Subcutaneous adipose tissue (tissue), 4 donors: ENCODE results near the gene FMN1. TPM values are rescaled to one million over a fixed set of nuclear protein-coding genes. Genes with fewer than 3 reads are reported as not detected.

Source experiments
- total RNA-seq, 4 donors: library from RNA; depleted of rRNA; stranded (reverse); fragments of >200 nt; gene quantifications; one replicate each; pipeline ENCODE4 v1.1.0, GENCODE V29; 2016
- TF ChIP-seq, protein P1 (sequence below): fragments of 450-650 bp; IDR thresholded peaks from one replicate; pipeline ENCODE4 v1.5.1; 2016; ENCODE audit warnings: low read depth, mild to moderate bottlenecking, control low read depth, antibody characterized with exemption, moderate library complexity

The FMN1 gene
- total RNA-seq, 4 donors from 2014 or later = 15.6 to 76.7 (median 53.9) TPM

DNA sequence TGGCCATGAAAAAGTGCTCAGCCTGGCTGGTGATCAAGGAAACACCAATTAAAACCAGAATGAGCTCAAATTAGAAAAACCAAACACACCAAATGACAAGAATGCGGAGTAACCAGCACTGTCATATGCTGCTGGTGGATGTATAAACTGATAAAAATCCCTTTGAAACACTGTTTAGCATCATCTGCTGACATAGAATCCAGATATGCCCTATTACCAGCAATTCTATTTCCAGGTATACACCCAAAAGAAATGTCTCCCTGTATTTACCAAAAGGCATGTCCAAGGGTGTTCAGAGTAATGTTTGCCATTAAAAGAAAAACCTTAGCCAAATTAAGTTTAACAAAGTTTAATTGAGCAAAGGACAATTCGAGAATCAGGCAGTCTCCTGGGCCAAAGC, 138.6 kb downstream of the FMN1 start:
- TF ChIP-seq, protein P1, sequence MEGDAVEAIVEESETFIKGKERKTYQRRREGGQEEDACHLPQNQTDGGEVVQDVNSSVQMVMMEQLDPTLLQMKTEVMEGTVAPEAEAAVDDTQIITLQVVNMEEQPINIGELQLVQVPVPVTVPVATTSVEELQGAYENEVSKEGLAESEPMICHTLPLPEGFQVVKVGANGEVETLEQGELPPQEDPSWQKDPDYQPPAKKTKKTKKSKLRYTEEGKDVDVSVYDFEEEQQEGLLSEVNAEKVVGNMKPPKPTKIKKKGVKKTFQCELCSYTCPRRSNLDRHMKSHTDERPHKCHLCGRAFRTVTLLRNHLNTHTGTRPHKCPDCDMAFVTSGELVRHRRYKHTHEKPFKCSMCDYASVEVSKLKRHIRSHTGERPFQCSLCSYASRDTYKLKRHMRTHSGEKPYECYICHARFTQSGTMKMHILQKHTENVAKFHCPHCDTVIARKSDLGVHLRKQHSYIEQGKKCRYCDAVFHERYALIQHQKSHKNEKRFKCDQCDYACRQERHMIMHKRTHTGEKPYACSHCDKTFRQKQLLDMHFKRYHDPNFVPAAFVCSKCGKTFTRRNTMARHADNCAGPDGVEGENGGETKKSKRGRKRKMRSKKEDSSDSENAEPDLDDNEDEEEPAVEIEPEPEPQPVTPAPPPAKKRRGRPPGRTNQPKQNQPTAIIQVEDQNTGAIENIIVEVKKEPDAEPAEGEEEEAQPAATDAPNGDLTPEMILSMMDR = no peak

DNA sequence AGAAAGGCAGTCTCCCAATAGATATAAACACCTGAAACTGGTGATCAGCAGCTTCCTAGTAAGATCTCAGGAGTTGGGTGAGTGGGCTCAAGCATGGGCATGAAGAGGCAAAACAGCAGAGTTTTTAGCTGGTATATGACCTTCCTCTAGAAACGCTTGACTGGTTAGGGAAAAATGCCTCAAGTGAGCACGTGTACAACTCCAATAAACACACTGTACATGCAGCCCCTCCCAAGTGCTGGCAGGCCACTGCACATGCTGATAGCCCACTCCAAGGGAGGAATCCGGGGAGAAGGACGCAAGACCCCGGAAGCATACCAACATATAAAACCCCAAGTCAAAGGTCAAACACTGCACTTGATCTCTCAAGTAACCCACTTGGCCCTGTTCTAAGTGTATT, 143.0 kb downstream of the FMN1 start:
- TF ChIP-seq, protein P1 = no peak

DNA sequence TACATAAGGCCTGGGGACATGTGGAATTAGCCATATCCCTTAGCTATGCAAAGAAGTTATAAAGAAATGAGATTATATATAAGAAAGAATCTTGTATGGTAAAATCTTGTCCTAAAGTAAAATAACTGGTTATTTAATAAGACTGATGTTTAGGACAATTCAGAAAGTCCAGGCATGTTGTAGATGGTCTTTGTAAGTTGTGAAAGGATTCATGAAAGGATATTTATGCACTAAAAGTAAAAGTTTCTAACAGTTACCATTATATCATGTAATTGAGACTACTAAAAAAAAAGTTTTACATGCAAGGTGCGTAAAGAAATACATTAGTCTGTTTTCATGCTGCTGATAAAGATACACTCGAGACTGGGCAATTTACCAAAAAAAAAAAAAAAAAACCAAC, 146.3 kb downstream of the FMN1 start:
- TF ChIP-seq, protein P1 = no peak

DNA sequence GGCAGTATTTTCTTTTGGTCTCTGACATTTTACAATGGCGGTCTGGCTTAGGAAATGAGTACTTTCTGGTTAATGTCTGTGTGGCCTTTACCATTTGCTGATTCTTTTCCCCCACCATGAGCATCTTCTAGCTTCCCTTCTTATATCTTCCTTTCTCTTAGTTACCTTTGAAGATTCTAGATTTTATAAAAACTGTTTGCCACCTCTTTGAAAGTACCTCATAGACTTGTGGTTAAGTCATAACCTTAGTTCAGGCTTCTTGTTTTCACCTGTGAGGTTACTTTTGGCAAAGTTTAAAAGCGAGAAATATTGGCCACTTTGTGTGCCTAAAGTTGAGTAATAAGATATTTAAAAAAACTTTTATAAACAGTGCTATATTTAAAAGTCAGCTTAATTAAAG, 147.4 kb downstream of the FMN1 start:
- TF ChIP-seq, protein P1 = no peak

DNA sequence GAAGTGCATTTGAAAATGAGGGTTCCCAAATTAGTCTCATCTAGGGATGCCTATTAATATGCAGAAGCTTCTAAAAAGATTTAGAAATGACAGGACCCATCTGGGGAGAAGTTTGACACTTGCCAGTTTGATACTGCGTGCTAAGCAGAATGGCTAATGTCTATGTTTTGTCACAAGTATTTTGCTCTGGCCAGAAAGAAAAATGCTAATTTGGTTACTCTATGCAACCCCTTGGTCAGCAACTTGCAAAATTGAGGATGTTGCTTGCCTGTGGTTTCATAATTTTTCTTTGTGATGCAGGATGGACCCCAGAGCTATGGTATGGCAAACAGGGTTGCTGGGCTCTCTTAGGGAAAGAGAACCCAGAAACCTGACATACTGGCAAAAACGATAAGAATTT, 148.2 kb downstream of the FMN1 start:
- TF ChIP-seq, protein P1 = no peak

DNA sequence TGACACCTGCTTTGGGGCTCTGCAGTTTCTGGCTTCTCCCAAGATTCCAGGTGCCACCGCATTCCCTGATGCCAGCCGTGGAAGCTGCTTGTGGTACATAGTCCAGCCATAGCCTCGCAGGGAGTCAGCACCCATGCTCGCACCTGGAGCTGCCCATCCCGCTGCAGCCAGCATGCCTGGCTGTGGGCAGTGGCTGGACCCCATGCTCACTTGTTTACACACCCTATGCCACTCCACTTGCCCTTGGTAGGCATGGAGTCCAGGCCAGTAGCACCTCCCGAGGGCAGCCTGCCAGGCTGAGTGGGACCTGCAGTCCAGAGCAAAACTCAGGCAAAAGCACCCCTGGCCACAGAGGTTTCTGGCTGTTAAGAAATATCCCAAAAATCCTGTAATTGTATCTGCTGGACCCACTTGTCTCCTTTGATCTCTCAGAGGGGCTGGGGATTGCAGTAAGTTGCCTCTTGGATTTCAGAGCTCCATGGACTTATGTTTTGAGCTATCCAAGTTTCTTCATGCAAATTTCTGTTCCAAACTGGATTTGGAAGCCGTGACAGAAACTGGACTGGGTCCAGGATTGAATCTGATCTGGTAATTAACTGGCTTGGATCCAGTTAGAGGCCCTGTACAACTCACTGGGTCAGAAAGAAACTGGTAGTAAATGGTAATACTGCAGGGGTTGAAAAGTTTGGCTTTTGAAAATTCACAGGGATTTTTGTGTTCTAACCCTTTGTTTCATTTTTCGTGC, 149.3 kb downstream of the FMN1 start:
- TF ChIP-seq, protein P1 = no peak

DNA sequence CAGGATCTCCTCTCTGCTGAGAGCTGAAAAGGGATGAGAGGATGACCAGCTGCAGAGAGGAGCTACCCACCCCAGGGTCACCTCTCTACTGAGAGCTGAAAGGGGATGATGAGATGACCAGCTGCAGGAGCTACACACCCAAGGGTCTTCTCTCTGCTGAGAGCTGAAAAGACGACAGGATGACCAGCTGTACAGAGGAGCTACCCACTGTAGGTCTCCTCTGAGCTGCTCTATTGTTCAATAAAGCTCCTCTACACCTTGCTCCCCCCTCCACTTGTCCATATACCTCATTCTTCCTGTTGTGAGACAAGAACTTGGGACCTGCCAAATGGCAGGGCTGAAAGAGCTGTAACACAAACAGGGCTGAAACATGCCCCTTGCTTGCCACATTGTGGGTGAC, 149.9 kb downstream of the FMN1 start:
- TF ChIP-seq, protein P1 = no peak
